GM18517 (cell line): ENCODE results near the gene HOXC6.
"Not testable (repeated sequence)": the region's sequence is repeated elsewhere in the genome, so short reads cannot be mapped to it uniquely, and the experiment has no call there.

Experiments used
- ATAC-seq: cut with Tn5 transposase; IDR thresholded peaks from one replicate; pipeline ENCODE4 v1.9.1; 2021; ENCODE audit warnings: mild to moderate bottlenecking, moderate library complexity; ENCODE audit not compliant: unreplicated experiment

The HOXC6 gene

GRCh38 chr12:54077843-54078242 lies 49.6 kb downstream of the HOXC6 start:
- not testable (repeated sequence) for ATAC-seq

- not testable (repeated sequence) for ATAC-seq
These were observed 50.9 kb downstream of the HOXC6 start for GRCh38 chr12:54079115-54079514.
